Adipose tissue (tissue), 3 donors: Measurements from ENCODE around the gene EPHA2. TPM values are rescaled to one million over a fixed set of nuclear protein-coding genes. Genes with fewer than 3 reads are reported as not detected.

Experiments used
- H3K27ac ChIP-seq: one replicate; pipeline ENCODE4 v1.5.1; 2013; ENCODE audit warnings: low read depth, low read length
- WGBS, 3 donors: extraction: QIAGEN DNeasy Blood & Tissue Kit; methylation state at CpG; one replicate each; pipeline ENCODE4 v1.1.7; 2013; 5-methylcytosine and 5-hydroxymethylcytosine counted together
- polyA plus RNA-seq, 3 donors: library from polyadenylated mRNA; stranded (reverse); fragments of 200-250 nt; gene quantifications; one replicate each; pipeline ENCODE4 v1.2.3, GENCODE V29; 2013
- donor health status: healthy with polysubstance abuse.
- donor health status: Bipolar disorder and iron deficiency.
- donor health status: healthy.

Gene EPHA2
- polyA plus RNA-seq, 3 donors = 4.1 to 20.0 (median 9.4) TPM

GRCh38 chr1:16129921-16130543 lies 25.8 kb downstream of the EPHA2 start:
- WGBS, 3 donors = 91 to 95% (median 95%) methylated on average over 16 of the region's 16 CpGs
- no peak overlapping the region for H3K27ac ChIP-seq

GRCh38 chr1:16129316-16129715 lies 26.6 kb downstream of the EPHA2 start:
- no peak overlapping the region for H3K27ac ChIP-seq
- WGBS, 3 donors = 91 to 93% (median 91%) methylated on average over 19 of the region's 19 CpGs

DNA sequence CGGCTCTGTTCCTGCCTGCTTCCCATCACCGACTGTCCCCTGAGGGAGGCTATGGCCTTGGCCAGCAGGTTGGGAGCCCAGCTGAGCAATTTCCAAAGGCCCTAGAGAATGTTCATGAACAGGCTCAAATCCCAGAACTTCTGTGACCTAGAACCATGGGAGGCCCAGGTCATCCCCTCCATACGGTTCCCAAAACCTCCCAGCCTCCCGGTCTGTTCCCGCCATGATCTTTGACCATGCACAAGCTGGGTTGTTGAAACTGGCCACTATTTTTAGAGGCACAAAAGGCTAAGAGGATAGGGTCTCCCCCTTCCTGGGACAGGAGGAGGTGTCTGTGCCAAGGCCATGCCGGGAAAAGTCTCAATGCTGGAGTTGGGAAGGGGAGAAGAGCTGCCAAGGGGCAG lies 27.5 kb downstream of the EPHA2 start:
- peak overlapping the region; percentile 31 for H3K27ac ChIP-seq
- WGBS, 3 donors = 47 to 76% (median 50%) methylated on average over 5 to 6 of the region's 6 CpGs

GRCh38 chr1:16127676-16128337 lies 28.1 kb downstream of the EPHA2 start:
- H3K27ac ChIP-seq = no peak overlapping the region
- WGBS, 3 donors = 64 to 87% (median 65%) methylated on average over 17 of the region's 17 CpGs

- no peak overlapping the region for H3K27ac ChIP-seq
- WGBS, 3 donors = 85 to 89% (median 85%) methylated on average over 12 of the region's 12 CpGs
Measured at GRCh38 chr1:16126743-16127515, 28.9 kb downstream of the EPHA2 start.

- H3K27ac ChIP-seq = no peak overlapping the region
- WGBS, 3 donors = 86 to 92% (median 86%) methylated on average over 9 of the region's 9 CpGs
Measured at GRCh38 chr1:16126160-16126559, 29.7 kb downstream of the EPHA2 start.

GRCh38 chr1:16125483-16125882 lies 30.4 kb downstream of the EPHA2 start:
- 87 to 90% (median 87%) methylated on average over 3 of the region's 3 CpGs for WGBS, 3 donors
- H3K27ac ChIP-seq = no peak overlapping the region

- H3K27ac ChIP-seq = no peak overlapping the region
- 82 to 92% (median 89%) methylated on average over 11 of the region's 11 CpGs for WGBS, 3 donors
Measured at GRCh38 chr1:16125088-16125470, 30.8 kb downstream of the EPHA2 start.

DNA sequence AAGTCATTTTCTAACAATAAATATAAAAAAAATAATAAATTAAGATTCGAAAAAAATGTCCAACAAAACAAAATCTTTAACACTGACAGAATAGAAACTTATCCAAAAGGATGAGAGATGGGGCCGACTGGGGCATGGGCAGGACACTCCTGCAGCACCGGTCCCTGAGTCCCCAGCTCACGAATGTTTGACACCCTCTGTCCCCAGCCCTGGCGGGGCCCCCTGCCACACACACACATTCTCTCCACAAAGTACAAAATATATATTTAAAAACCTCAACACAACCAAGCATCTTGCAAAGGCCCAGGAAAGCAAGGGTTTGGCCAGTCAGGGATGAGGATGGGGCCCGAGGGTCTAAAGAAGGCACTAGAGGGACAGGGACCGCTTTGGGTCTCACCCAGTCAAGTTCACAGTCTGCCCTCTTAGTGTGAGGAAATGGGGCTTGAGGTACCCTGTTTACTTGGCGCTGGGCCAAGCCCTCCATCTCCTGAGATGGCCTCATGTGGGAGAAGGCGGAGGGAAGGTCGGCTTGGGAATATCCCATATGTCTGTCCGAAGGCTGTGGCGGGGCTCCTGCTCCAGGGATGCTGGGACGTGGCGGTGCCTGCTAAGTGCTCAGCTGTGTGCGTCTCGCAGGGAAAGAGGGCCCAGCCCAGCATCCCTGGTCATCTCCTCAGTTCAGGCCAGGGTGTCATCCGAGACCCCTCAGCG lies 31.3 kb downstream of the EPHA2 start:
- WGBS, 3 donors = 84 to 88% (median 86%) methylated on average over 18 of the region's 18 CpGs

DNA sequence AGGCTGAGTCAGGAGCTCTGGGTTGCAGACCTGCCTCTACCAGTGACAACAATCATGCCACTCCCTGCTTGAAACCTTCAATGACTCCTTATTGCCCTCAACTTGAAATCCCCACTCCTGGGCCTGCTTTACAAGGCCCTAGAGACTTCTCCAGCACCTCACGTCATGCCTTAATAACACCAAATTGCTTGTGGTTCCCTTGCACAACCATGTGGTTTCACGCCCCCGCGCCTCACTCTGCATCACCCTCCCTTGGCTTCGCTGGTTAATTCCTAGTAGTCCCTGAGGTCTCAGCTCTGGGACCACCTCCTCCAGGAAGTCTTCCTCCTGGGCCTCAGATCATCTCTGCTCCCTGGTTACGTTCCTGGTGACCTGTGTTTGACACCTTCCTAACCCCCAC lies 33.0 kb downstream of the EPHA2 start:
- 42 to 82% (median 45%) methylated on average over 6 of the region's 6 CpGs for WGBS, 3 donors
- H3K27ac ChIP-seq = no peak overlapping the region

More for the DNA sequence above, 31.3 kb downstream of the EPHA2 start:
- H3K27ac ChIP-seq = no peak overlapping the region

DNA sequence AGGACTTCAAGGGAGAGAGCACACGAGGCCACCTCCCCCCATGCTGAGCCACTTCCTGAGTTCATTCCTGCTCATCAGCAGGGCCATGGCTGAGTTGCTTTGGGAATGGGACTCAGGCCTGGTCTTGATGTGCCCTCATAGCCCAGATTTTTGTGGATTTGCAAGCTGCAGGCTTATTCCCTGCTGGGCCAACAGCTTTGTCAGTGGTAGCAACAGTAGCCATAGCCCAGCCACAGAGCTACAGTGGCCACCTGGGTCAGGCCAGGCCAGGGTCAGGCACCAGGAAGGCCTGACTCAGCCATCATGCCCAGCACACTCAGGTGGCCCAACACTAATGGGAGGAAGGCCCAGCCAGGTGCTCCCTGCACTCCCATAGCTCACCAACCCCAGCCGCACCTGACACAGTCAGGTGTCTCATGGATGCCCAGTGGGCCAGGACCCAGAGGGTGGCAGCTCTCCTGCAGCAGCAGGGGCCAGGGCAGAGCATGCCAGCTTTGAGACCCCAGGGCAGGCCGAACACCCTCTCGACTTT lies 33.5 kb downstream of the EPHA2 start:
- no peak overlapping the region for H3K27ac ChIP-seq
- 72 to 80% (median 79%) methylated on average over 4 of the region's 4 CpGs for WGBS, 3 donors

DNA sequence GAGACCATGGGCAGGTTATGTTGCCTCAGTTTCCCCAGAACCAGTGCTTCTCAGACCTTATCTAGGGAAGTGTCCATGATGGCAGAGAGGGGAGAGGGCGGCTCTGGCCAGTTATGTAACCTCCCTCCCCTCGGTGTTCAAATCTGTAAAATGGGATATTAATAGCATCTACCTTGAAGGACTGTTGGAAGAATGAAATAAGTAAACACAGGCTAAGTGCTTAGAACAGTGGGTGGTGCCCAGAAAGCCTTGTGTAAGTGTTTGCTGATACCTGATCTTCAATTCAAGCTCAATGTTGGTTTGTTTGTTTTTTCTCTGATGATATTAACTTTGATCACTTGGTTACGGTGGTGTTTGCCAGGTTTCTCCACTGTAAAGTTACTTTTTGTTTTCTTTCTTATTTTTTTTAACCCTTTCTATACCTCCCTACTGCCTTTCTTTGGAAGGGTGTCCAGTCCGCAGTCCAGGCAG lies 34.9 kb downstream of the EPHA2 start:
- WGBS, 3 donors = 44 to 75% (median 68%) methylated on average over 4 of the region's 4 CpGs
- H3K27ac ChIP-seq = no peak overlapping the region

DNA sequence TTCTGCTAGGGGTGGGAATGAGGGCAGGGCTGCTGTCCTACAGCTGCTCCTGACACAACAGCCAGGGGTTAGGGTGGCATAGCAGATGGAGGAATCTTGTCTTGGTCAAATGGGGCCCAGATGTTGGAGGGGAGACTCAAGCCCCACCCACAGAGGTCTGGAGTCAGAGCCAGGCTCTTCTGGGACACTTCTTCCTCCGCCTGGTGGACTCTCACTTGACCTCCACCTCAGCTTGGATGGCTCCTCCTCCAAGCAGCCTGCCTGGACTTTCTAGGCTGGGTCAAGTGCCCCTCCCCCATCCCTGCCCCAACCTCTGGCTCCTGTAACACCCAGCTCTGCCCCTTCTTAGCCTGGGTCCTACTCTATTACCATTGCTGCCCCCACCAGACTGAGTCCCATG lies 35.5 kb downstream of the EPHA2 start:
- no peak overlapping the region for H3K27ac ChIP-seq
- WGBS, 3 donors = 72 to 90% (median 85%) methylated on average over 1 of the region's 1 CpG

DNA sequence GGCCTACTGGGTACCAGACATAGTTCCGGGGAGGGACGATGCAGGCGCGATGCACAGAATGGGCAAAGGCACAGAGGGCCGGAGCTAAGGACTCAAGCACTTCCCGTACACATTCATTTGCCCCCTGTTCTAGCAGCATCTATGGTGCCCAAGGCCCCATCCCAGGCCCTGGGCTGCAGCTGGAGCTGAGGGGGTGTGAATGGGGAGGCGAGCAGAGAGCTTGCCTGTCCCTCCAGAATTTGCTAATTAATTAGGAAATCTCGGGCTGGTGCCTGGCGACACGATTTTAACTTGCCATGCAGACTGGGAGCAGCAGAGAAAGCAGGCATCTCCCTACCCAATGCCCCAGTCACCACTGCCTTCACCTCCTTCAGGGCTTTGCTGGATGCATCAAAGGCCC lies 35.9 kb downstream of the EPHA2 start:
- whole genome bisulfite sequencing, 3 donors = 87 to 92% (median 92%) methylated on average over 10 of the region's 10 CpGs
- no peak overlapping the region for H3K27ac ChIP-seq

- no peak overlapping the region for H3K27ac ChIP-seq
- WGBS, 3 donors = 89 to 91% (median 90%) methylated on average over 6 of the region's 6 CpGs
Measured at GRCh38 chr1:16119504-16119903, 36.4 kb downstream of the EPHA2 start.

- H3K27ac ChIP-seq = no peak overlapping the region
- 67 to 85% (median 72%) methylated on average over 9 of the region's 9 CpGs for WGBS, 3 donors
Measured at GRCh38 chr1:16118706-16119105, 37.2 kb downstream of the EPHA2 start.

- no peak overlapping the region for H3K27ac ChIP-seq
- WGBS, 3 donors = 81 to 95% (median 91%) methylated on average over 8 of the region's 8 CpGs
Measured at GRCh38 chr1:16117936-16118335, 37.9 kb downstream of the EPHA2 start.

DNA sequence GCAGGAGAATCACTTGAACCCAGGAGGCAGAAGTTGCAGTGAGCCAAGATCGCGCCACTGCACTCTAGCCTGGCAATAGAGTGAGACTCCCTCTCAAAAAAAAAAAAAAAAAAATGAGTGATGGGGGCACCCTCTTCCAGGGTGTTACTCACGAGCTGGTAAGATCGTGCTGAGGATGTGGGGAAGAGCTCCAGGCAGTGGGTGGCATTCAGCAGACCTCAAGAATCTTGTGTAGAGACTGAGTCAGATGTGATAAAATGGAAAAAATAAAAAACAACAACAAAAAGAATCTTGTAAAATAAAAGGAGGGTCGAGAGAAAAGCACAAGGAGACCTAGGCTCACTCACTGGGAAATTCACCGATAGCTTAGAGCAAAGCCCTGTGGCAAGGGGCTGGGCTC lies 38.5 kb downstream of the EPHA2 start:
- H3K27ac ChIP-seq = no peak overlapping the region
- 87 to 90% (median 89%) methylated on average over 6 of the region's 6 CpGs for WGBS, 3 donors

DNA sequence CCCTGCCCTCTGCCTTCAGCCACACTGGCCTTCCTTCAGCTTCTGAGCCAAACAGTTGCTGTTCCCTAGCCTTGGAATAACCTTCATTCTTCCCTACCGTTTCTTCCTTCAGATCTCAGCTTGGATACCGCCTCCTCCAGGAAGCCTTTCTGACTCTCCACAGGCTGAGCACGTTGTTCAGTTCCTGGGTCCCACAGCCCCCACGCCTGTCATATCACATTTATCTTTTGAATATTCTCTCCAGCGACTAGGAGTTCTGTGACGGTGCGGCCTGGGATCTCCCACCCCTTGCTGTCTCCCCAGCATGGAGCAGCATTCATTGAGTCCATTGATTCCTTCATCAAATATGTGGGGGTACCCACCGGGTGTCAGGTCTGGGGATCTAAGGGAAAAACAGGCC lies 39.2 kb downstream of the EPHA2 start:
- WGBS, 3 donors = 81 to 91% (median 91%) methylated on average over 8 of the region's 8 CpGs
- no peak overlapping the region for H3K27ac ChIP-seq
